IMR-90 (cell line): ENCODE data around the gene ARHGAP45. TPM values are rescaled to one million over a fixed set of nuclear protein-coding genes. Genes with fewer than 3 reads are reported as not detected.

ENCODE experiments used
- ATAC-seq: fragments of 200-7000 bp; cut with Tn5 transposase; 2 replicates; pipeline ENCODE4 v1.9.1; 2020; ENCODE audit warnings: low read depth, mild to moderate bottlenecking, moderate library complexity
- BruUV-seq: library from RNA; stranded (reverse); fragments of 400-500 nt; replicated peaks from 2 replicates; lab custom pipeline; 2021; lab: Mats Ljungman, UMichigan
- CTCF ChIA-PET: fragments of 300-600 bp; formaldehyde crosslinking; extraction: SDS; loops from one replicate; lab custom pipeline; 2021; ENCODE audit warnings: antibody characterized with exemption; lab: Yijun Ruan, JAX
- POLR2A ChIA-PET: fragments of 300-600 bp; sonication (Branson Sonifier 250); formaldehyde crosslinking; loops from one replicate; lab custom pipeline; 2022; ENCODE audit warnings: antibody characterized with exemption; ENCODE audit not compliant: unreplicated experiment; lab: Charles Lee
- DNase-seq: peaks from one replicate; pipeline ENCODE4 v3.0.0; 2013
- H2AFZ ChIP-seq: replicated peaks from 2 replicates; pipeline ENCODE3; 2013; ENCODE audit warnings: low read length, mild to moderate bottlenecking; ENCODE audit not compliant: poor library complexity
- H2AK5ac ChIP-seq: 2 replicates; pipeline ENCODE4 v1.6.1; 2013; ENCODE audit warnings: low read depth, low read length, inconsistent platforms
- H2AK9ac ChIP-seq: replicated peaks from 2 replicates; pipeline ENCODE3; 2013; ENCODE audit warnings: mild to moderate bottlenecking, low read depth, low read length, moderate library complexity; ENCODE audit not compliant: poor library complexity
- H2BK120ac ChIP-seq: 2 replicates; pipeline ENCODE4 v1.6.1; 2013; ENCODE audit warnings: low read depth, low read length, inconsistent platforms
- H2BK15ac ChIP-seq: 3 replicates; pipeline ENCODE4 v1.6.1; 2013; ENCODE audit warnings: low read depth, low read length, inconsistent platforms
- H2BK20ac ChIP-seq: 2 replicates; pipeline ENCODE4 v1.6.1; 2013; ENCODE audit warnings: low read depth, mild to moderate bottlenecking, inconsistent platforms, low read length, moderate library complexity
- H2BK5ac ChIP-seq: 2 replicates; pipeline ENCODE4 v1.6.1; 2013; ENCODE audit warnings: mild to moderate bottlenecking, low read depth, low read length, inconsistent platforms; ENCODE audit not compliant: poor library complexity, severe bottlenecking
- H3K14ac ChIP-seq: replicated peaks from 2 replicates; pipeline ENCODE4 v1.6.1; 2013; ENCODE audit warnings: low read depth, low read length, inconsistent platforms
- H3K18ac ChIP-seq: 2 replicates; pipeline ENCODE4 v1.6.1; 2013; ENCODE audit warnings: low read depth, low read length, control low read depth
- H3K23ac ChIP-seq: 2 replicates; pipeline ENCODE4 v1.6.1; 2013; ENCODE audit warnings: low read depth, low read length, inconsistent platforms
- H3K27ac ChIP-seq: 2 replicates; pipeline ENCODE4 v1.5.1; 2013; ENCODE audit warnings: mild to moderate bottlenecking, control low read depth, low read length; ENCODE audit not compliant: insufficient read depth
- H3K27me3 ChIP-seq: 2 replicates; pipeline ENCODE4 v1.6.1; 2013; ENCODE audit warnings: low read length; ENCODE audit not compliant: control insufficient read depth, insufficient read depth
- H3K36me3 ChIP-seq: 2 replicates; pipeline ENCODE4 v1.6.1; 2013; ENCODE audit warnings: low read length, mixed read lengths; ENCODE audit not compliant: control insufficient read depth, insufficient read depth
- H3K4ac ChIP-seq: 2 replicates; pipeline ENCODE4 v1.6.1; 2013; ENCODE audit warnings: low read depth, low read length, inconsistent platforms
- H3K4me1 ChIP-seq: 2 replicates; pipeline ENCODE4 v1.6.1; 2013; ENCODE audit warnings: low read length, mixed read lengths; ENCODE audit not compliant: control insufficient read depth, insufficient read depth
- H3K4me2 ChIP-seq: 2 replicates; pipeline ENCODE4 v1.6.1; 2013; ENCODE audit warnings: low read depth, mild to moderate bottlenecking, control low read depth, low read length, moderate library complexity
- H3K4me3 ChIP-seq: 2 replicates; pipeline ENCODE4 v1.5.1; 2013; ENCODE audit warnings: low read depth, mild to moderate bottlenecking, control low read depth, low read length, moderate library complexity; ENCODE audit not compliant: insufficient read depth
- H3K56ac ChIP-seq: 2 replicates; pipeline ENCODE4 v1.6.1; 2013; ENCODE audit warnings: low read length, inconsistent platforms; ENCODE audit not compliant: insufficient read depth; ENCODE audit errors: extremely low read depth
- H3K79me1 ChIP-seq, 2 experiments: 2 replicates each; pipeline ENCODE4 v1.6.1; 2013; ENCODE audit warnings: low read length in 2 of 2, inconsistent platforms in 1 of 2, low read depth in 1 of 2
- H3K9ac ChIP-seq: 2 replicates; pipeline ENCODE4 v1.6.1; 2013; ENCODE audit warnings: low read depth, low read length, control low read depth
- H3K9me1 ChIP-seq: 2 replicates; pipeline ENCODE4 v1.6.1; 2013; ENCODE audit warnings: low read length, inconsistent platforms; ENCODE audit not compliant: insufficient read depth
- H3K9me3 ChIP-seq: 2 replicates; pipeline ENCODE4 v1.6.1; 2013; ENCODE audit warnings: low read length; ENCODE audit not compliant: control insufficient read depth, insufficient read depth
- H4K20me1 ChIP-seq: 2 replicates; pipeline ENCODE4 v1.6.1; 2013; ENCODE audit warnings: low read length, inconsistent platforms; ENCODE audit not compliant: insufficient read depth
- H4K5ac ChIP-seq: 2 replicates; pipeline ENCODE4 v1.6.1; 2013; ENCODE audit warnings: mild to moderate bottlenecking, low read depth, low read length, control low read depth
- H4K8ac ChIP-seq, 2 experiments: 2 replicates each; pipeline ENCODE4 v1.6.1; 2013; ENCODE audit warnings: low read depth in 2 of 2, low read length in 2 of 2, control low read depth in 1 of 2, inconsistent platforms in 1 of 2
- H4K91ac ChIP-seq: 2 replicates; pipeline ENCODE4 v1.6.1; 2013; ENCODE audit warnings: low read depth, low read length, inconsistent platforms; ENCODE audit not compliant: insufficient read depth
- BHLHE40 ChIP-seq: fragments of 150-350 bp; IDR thresholded peaks from 2 replicates; pipeline ENCODE4 v1.6.1; 2016; ENCODE audit warnings: mild to moderate bottlenecking, low read depth, low read length
- CTCF ChIP-seq: conservative IDR thresholded peaks from 2 replicates; pipeline ENCODE4 v1.5.1; 2012; ENCODE audit warnings: mild to moderate bottlenecking, low read depth, low read length, improper control_type of control experiment
- ELK1 ChIP-seq: fragments of 150-350 bp; IDR thresholded peaks from 2 replicates; pipeline ENCODE4 v1.6.1; 2016; ENCODE audit warnings: low read depth, mild to moderate bottlenecking, low read length, moderate library complexity, borderline replicate concordance
- FOS ChIP-seq: fragments of 150-350 bp; IDR thresholded peaks from 2 replicates; pipeline ENCODE4 v1.6.1; 2016; ENCODE audit warnings: low read depth, low read length
- MAFK ChIP-seq: IDR thresholded peaks from 2 replicates; pipeline ENCODE4 v1.6.1; 2012; ENCODE audit warnings: low read depth, low read length, improper control_type of control experiment
- MAZ ChIP-seq: IDR thresholded peaks from 2 replicates; pipeline ENCODE4 v1.6.1; 2012; ENCODE audit warnings: low read depth, mild to moderate bottlenecking, low read length, improper control_type of control experiment, moderate library complexity, borderline replicate concordance
- MXI1 ChIP-seq: IDR thresholded peaks from 2 replicates; pipeline ENCODE4 v1.6.1; 2012; ENCODE audit warnings: low read depth, mild to moderate bottlenecking, low read length, moderate library complexity, borderline replicate concordance
- NFE2L2 ChIP-seq: fragments of 150-350 bp; IDR thresholded peaks from 2 replicates; pipeline ENCODE4 v1.6.1; 2016; ENCODE audit warnings: low read depth, mild to moderate bottlenecking, low read length
- POLR2A ChIP-seq: IDR thresholded peaks from 2 replicates; pipeline ENCODE4 v1.6.1; 2012; ENCODE audit warnings: mild to moderate bottlenecking, low read depth, low read length
- RCOR1 ChIP-seq: IDR thresholded peaks from 2 replicates; pipeline ENCODE4 v1.6.1; 2012; ENCODE audit warnings: mild to moderate bottlenecking, low read length, improper control_type of control experiment; ENCODE audit not compliant: insufficient replicate concordance
- WGBS, 2 experiments: methylation state at CpG; one replicate each; pipeline versions ENCODE4 v1.1.5 to v1.1.7; 2013; ENCODE audit warnings: missing lambda C conversion rate in 2 of 2; ENCODE audit not compliant: insufficient read length in 1 of 2; ENCODE audit errors: extremely low coverage in 2 of 2; 5-methylcytosine and 5-hydroxymethylcytosine counted together
- dilution Hi-C: fragments of 300-500 bp; cut with HindIII; formaldehyde crosslinking; loops from one replicate; pipeline ENCODE4 v1.14.3; 2018; ENCODE audit warnings: low sequenced_read_pairs; ENCODE audit not compliant: unreplicated experiment
- in situ Hi-C: fragments of 300-500 bp; cut with MboI; formaldehyde crosslinking; loops from 3 replicates; pipeline ENCODE4 v1.14.3; 2019; ENCODE audit warnings: low sequenced_read_pairs, inconsistent platforms, mixed read lengths
- intact Hi-C: fragments of 100-400 bp; cut with micrococcal nuclease; formaldehyde crosslinking; loops from 2 replicates; pipeline ENCODE4 v1.10.0; 2022
- polyA plus RNA-seq, 3 experiments: library from polyadenylated mRNA; depleted of rRNA; stranded (reverse); fragments of >200 nt; gene quantifications; 2 replicates each; pipeline ENCODE4 v1.2.3, GENCODE V29; 2012; ENCODE audit warnings: low replicate concordance in 1 of 3
- total RNA-seq: library from RNA; depleted of rRNA; stranded (reverse); fragments of >200 nt; gene quantifications from 2 replicates; pipeline ENCODE4 v1.2.3, GENCODE V29; 2012

ARHGAP45 gene
- total and polyA plus RNA-seq, 2 of the 4 experiments (the other 2 are of a cell fraction): 1.3 to 1.7 TPM

GRCh38 chr19:1093811-1094553, 27.0 kb downstream of the ARHGAP45 start (continued):
- no peak for TF ChIP-seq CTCF

GRCh38 chr19:1094655-1094977, 27.6 kb downstream of the ARHGAP45 start:
- Histone ChIP-seq H3K9me3 (no peaks in the 10 kb centered on the region), H2AK5ac (peak overlapping the region; percentile 95), H2BK5ac (peak overlapping the region; percentile 20), H4K5ac (no peak overlapping the region), H3K9ac (peak overlapping the region; percentile 95), H4K91ac (no peak overlapping the region), H3K36me3 (peaks cover 19% of the 10 kb centered on the region; the same call in 1 of the 2 replicates), H2BK120ac (no peak overlapping the region), H2AK9ac (peak overlapping the region; percentile 96), H3K23ac (peak overlapping the region; percentile 87), H3K4me3 (peak overlapping the region; percentile 97), H3K9me1 (peaks cover 13% of the 10 kb centered on the region), H4K8ac (no peak overlapping the region), H3K4me1 (peaks cover 12% of the 10 kb centered on the region), H3K4ac (peak overlapping the region; percentile 61), H2AFZ (peak overlapping the region; percentile 51), H2BK15ac (no peak overlapping the region), H3K14ac (peak overlapping the region; percentile 84), H4K20me1 (peaks cover 19% of the 10 kb centered on the region), H2BK20ac (no peak overlapping the region), H3K27ac (peak overlapping the region; percentile 57), H3K18ac (no peak overlapping the region), H3K4me2 (peak overlapping the region; percentile 78), H3K27me3 (no peaks in the 10 kb centered on the region), H3K56ac (peak overlapping the region; percentile 66), H3K79me1 (peaks cover 3 to 35% of the 10 kb centered on the region in 2 experiments; a peak in 2 of 4 replicates)
- no TSS peak for BruUV-seq
- dilution Hi-C loops: no loop called here
- intact Hi-C loops: loop anchor here (2.0 kb wide), 1 partner anchor 54 kb away; the partner anchor contains the start of gene ABCA7
- ATAC-seq (no peak; the same call in 1 of the 2 replicates), DNase-seq (no peak)
- CTCF ChIA-PET: no interaction called here
- POLR2A ChIA-PET: no interaction called here
- WGBS, 2 experiments: 0% methylated on average over 7 of the region's 19 CpGs; no CpG with 5 or more reads in 1 of the 2 experiments
- in situ Hi-C loops: no loop called here
- TF ChIP-seq POLR2A (no peak; the same call in 1 of the 2 replicates), FOS (no peak), MAFK (no peak), ELK1 (no peak), CTCF (no peak), RCOR1 (no peak), MAZ (no peak), MXI1 (no peak), BHLHE40 (no peak), NFE2L2 (no peak)
